Neural progenitor cell (in vitro differentiated cells): ENCODE data around the gene IZUMO2. TPM values are rescaled to one million over a fixed set of nuclear protein-coding genes. Genes with fewer than 3 reads are reported as not detected.

Experiments
- total RNA-seq: library from RNA; depleted of rRNA; stranded (reverse); fragments of >200 nt; gene quantifications from 2 replicates; pipeline ENCODE4 v1.2.3, GENCODE V29; 2015; ENCODE audit warnings: low replicate concordance

IZUMO2 gene
- total RNA-seq, 1 donor from 2014 or later = not detected

Other genes with a start within 250 kb of the IZUMO2 start
- gene ATF5, start 234.1 kb downstream of the IZUMO2 start, total RNA-seq = 1.6 and 10.6 TPM in 2 replicates
- gene NUP62, start 233.8 kb downstream of the IZUMO2 start, total RNA-seq = 48.2 and 83.8 TPM in 2 replicates
- gene SIGLEC11, start 202.1 kb downstream of the IZUMO2 start, total RNA-seq = not detected in 2 replicates
- gene VRK3, start 137.9 kb downstream of the IZUMO2 start, total RNA-seq = 21.6 and 48.0 TPM in 2 replicates
- 9.7 and 14.7 TPM in 2 replicates for gene ZNF473, start 137.3 kb downstream of the IZUMO2 start, total RNA-seq
- gene MYH14, start 40.3 kb upstream of the IZUMO2 start, total RNA-seq = 1.6 and 6.7 TPM in 2 replicates
- gene KCNC3, start 166.1 kb upstream of the IZUMO2 start, total RNA-seq = 0.41 and 1.2 TPM in 2 replicates
- 0.11 and 2.3 TPM in 2 replicates for gene NAPSA, start 202.4 kb upstream of the IZUMO2 start, total RNA-seq
- gene NR1H2, start 213.2 kb upstream of the IZUMO2 start, total RNA-seq = 25.4 and 47.2 TPM in 2 replicates
- 36.7 and 123 TPM in 2 replicates for gene POLD1, start 221.1 kb upstream of the IZUMO2 start, total RNA-seq